ENCODE data around the gene CSNK1A1.

Gene CSNK1A1

DNA sequence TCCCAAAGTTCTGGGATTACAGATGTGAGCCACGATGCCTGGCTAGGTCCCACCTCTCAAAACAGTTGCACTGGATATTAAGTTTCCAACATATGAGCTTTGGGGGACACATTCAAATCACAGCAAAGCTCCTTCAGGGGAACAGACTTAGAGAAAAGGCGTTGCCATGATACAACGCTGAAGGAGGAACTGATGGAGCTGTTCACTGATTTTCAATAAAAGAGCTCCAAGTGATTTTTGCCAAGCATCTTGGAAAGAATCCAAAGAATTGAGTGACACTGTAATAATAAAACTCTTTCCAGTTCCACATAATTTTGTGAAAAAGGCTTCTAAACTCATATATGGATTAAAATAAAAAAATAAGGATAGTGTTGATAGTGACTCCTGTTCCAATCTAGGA, 72.5 kb downstream of the CSNK1A1 start:
- in situ Hi-C loops (cut with HindIII; ENCODE audit: low sequenced_read_pairs): no loop called here
- H3K4me3 ChIP-seq (ENCODE audit: low read depth, low read length): no peak overlapping the region
- DNase-seq (ENCODE audit: low read depth, low spot score): no peak
- TF ChIP-seq CTCF (IDR thresholded peaks at IDR 0.05; ENCODE audit: low read depth, low read length): no peak

- no peak for DNase-seq (ENCODE audit: low read depth, low spot score)
- no peak for TF ChIP-seq CTCF (IDR thresholded peaks at IDR 0.05; ENCODE audit: low read depth, low read length)
- H3K4me3 ChIP-seq (ENCODE audit: low read depth, low read length): no peak overlapping the region
- in situ Hi-C loops (cut with HindIII; ENCODE audit: low sequenced_read_pairs): no loop called here
Measured at GRCh38 chr5:149475777-149476176, 75.5 kb downstream of the CSNK1A1 start.

GRCh38 chr5:149474198-149474597, 77.0 kb downstream of the CSNK1A1 start:
- no peak for TF ChIP-seq CTCF (IDR thresholded peaks at IDR 0.05; ENCODE audit: low read depth, low read length)
- no peak for DNase-seq (ENCODE audit: low read depth, low spot score)
- H3K4me3 ChIP-seq (ENCODE audit: low read depth, low read length): no peak overlapping the region
- in situ Hi-C loops (cut with HindIII; ENCODE audit: low sequenced_read_pairs): no loop called here

GRCh38 chr5:149473441-149473840, 77.8 kb downstream of the CSNK1A1 start:
- in situ Hi-C loops (cut with HindIII; ENCODE audit: low sequenced_read_pairs): no loop called here
- no peak for DNase-seq (ENCODE audit: low read depth, low spot score)
- H3K4me3 ChIP-seq (ENCODE audit: low read depth, low read length): no peak overlapping the region
- TF ChIP-seq CTCF (IDR thresholded peaks at IDR 0.05; ENCODE audit: low read depth, low read length): no peak

DNA sequence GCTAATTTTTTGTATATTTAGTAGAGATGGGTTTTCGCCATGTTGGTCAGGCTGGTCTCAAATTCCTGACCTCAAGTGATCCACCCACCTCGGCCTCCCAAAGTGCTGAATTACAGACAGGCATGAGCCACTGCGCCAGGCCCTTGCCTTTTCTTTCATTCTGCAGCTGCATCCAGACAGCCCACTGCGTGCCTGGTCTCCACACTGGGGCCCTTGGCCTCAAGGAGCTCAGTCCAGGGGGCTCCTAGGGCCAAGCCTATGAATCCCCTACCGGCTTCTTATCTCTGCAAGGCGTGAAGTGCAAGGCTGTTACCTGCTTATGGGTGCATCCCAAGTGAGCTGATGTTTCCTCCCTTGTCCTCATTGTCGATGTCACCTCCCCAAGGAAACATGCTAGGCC, 78.8 kb downstream of the CSNK1A1 start:
- TF ChIP-seq CTCF (IDR thresholded peaks at IDR 0.05; ENCODE audit: low read depth, low read length): no peak
- in situ Hi-C loops (cut with HindIII; ENCODE audit: low sequenced_read_pairs): no loop called here
- no peak for DNase-seq (ENCODE audit: low read depth, low spot score)
- H3K4me3 ChIP-seq (ENCODE audit: low read depth, low read length): no peak overlapping the region

- in situ Hi-C loops (cut with HindIII; ENCODE audit: low sequenced_read_pairs): no loop called here
- peak; percentile 64 for DNase-seq (ENCODE audit: low read depth, low spot score)
- H3K4me3 ChIP-seq (ENCODE audit: low read depth, low read length): no peak overlapping the region
- TF ChIP-seq CTCF (IDR thresholded peaks at IDR 0.05; ENCODE audit: low read depth, low read length): no peak
Measured at GRCh38 chr5:149471406-149472183, 79.6 kb downstream of the CSNK1A1 start.
